ENCODE measurements around the gene GALNS.

GALNS gene

GRCh38 chr16:88817785-88818574 is 38.8 kb downstream of the GALNS start:
- no peak for DNase-seq (ENCODE audit: low read depth)

DNA sequence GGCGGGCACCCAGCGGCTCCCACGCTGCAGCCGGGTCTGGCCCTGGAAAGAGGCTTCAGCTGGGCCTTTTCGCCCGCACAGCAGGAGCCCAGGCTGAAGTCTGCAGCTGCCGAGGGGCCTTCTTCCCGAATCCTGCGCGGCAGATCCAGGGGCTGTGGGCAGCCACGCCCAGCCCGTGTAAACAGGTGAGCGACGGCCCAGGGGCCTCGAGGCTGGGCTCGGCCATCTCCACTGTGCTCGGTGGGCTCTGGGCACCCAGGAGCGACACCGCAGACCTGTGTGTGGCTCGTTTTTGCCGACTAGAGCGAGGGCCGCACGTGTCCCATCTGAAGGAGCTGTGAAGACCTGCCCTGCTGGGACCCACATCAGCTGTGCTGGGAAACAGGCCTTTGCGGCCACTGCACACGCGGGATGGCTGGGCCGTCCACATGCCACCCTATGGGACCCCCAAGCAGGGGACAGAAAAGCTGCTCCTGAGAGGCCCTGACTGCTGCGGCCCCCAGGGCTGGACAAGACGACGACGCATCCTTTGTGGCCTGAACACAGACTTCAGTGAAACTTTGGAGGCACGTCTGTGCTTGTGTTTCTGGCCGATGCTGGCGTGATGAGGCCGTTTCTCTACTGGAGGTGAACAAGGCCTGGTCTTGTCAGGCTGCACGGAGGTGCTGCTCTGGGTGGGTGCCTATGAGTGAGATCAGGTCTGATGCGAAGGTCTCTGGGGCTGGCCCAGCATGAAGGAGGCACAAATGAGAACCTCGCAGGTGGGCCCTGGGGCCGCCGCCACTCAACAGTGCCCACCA is 39.8 kb downstream of the GALNS start:
- DNase-seq (ENCODE audit: low read depth) = no peak

- peak; percentile 52 for DNase-seq (ENCODE audit: low read depth)
These were observed 40.7 kb downstream of the GALNS start for GRCh38 chr16:88815901-88816589.

DNA sequence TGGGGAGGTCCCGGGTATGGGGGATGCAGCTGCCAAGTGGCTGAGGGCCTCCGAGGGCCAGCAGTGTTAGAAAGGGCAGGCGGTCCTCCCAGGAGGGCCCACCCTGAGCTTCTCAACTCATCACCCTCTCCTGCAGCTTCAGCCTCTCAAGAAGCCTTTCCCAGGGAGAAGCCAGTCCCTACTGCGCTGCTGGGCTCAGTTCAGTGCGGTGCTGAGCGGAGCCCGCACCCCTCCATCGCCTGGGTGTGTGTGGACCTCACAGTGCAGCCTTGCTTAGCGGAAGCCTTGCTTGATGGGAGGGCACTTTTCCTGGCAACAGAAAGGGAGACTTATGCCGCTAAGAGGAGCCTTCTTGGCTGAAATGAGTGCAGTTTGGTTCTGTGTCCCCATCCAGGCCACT is 41.5 kb downstream of the GALNS start:
- no peak for DNase-seq (ENCODE audit: low read depth)

- DNase-seq (ENCODE audit: low read depth) = no peak
These were observed 42.6 kb downstream of the GALNS start for GRCh38 chr16:88814144-88814502.

DNA sequence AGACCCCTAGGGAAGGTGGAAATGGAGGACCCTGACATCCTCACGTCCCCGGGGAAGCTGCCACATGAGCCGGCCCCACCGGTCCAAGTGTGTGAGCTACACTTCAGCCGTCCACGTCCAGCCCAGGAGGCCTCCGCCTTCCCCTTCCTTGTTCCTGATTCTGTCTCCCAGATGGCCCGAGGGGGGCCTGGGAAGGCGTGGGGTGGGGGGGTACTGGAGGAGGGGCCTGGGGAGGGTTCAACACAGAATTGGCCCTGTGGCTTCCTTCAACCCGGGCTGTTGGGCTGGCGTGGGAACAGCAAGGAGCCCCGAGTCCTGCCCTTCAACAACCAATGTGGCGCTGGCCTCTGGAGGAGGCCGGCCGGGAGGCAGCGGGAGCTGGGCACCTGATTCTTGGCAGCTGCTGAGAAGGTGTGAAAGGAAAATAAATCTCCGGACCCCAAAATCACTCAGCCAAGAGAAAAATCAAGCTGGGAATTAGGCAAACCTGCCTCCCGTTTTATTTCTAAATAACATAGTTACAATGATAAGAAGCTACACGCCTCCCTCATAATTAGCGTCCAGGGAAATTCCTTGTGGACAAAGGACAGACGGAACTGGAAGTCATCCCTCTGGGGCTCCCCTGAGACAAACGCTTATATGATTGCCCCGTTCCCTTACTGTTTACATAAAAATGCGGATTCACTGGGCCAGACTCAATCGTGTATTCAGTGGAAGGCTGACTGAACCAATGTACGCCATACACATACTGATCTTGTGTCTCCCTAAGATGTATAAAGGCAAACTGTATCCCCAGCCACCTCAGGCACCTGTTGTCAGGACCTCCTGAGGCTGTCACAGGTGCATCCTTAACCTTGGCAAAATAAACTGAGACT is 43.2 kb downstream of the GALNS start:
- DNase-seq (ENCODE audit: low read depth) = no peak

DNA sequence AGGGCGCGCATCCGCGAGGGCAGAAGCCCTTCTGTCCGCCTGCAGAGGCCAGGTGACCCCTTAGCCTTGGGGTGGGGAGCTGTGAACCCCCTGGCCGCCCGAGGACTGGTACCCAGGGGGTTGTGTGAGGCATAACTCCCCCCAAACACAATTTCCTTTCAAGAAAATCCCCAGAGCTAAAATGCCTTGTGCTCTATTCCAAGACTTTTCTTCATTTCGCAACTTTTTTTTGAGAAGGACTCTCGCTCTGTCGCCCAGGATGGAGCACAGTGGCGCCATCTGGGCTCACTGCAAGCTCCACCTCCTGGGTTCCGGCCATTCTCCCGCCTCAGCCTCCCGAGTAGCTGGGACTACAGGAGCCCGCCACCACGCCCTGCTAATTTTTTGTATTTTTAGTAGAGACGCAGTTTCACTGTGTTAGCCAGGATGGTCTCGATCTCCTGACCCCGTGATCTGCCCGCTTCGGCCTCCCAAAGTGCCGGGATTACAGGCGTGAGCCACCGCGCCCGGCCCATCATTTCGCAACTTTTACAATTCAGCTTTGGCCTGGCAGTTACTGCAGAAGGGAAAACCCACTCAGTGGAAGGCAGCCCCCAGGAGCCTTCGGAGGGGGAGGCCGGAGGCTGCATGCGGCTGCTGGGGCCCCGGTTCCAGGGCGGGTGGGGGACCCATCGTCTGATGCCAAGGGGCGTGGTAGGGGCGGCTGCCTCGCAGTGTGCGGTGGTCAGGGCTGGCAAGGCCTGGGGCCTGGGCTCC is 44.1 kb downstream of the GALNS start:
- DNase-seq (ENCODE audit: low read depth) = peak; percentile 60

- DNase-seq (ENCODE audit: low read depth) = peak; percentile 94
These were observed 44.8 kb downstream of the GALNS start, which contains the start of gene APRT for GRCh38 chr16:88811769-88812512. APRT (minus strand) TSS chr16:88811928; CDS start chr16:88811899, 29 bp downstream.

DNA sequence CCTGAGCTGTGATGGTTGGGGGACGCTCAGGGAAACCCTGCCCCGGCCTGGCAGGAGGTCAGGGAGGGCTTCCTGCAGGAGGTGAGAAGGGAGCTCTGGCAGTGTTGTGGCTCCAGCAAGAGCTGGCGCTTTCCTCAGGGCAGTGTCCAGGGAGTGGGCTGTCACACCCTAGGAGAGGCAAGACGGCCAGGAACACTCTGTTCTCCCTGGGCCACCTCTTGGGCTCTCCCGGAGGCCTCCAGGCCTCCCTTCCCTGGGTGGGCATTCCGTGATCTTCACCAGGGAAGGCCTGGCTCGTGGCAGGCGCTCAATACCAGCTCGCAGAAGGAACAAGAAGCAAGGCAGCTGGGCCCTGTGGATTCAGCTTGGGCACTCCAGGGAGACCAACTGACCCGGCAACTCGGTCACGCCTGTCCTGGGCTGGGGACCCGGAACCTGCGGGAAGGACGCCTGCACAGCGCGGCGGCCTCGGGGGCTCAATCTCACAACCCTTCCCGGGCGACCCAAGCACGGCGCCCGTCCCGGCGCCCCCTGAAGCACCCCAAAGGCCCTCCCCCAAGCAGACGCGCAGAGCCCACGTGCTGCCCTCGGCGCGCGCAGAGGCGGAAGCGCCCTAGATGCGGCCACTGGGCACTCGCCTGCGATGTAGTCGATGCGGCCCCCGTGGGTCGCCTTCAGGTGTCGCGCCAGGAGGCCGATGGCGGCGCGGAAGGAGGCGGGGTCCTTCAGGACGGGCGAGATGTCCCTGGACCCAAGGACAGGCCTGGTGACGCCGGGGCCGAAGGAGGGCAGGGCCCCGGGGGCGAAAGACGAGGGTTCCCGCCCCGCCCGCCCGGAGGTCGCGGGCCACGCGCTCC is 45.6 kb downstream of the GALNS start:
- DNase-seq (ENCODE audit: low read depth) = peak; percentile 87

- DNase-seq (ENCODE audit: low read depth) = peak; percentile 62
These were observed 46.4 kb downstream of the GALNS start for GRCh38 chr16:88810166-88810911.

DNA sequence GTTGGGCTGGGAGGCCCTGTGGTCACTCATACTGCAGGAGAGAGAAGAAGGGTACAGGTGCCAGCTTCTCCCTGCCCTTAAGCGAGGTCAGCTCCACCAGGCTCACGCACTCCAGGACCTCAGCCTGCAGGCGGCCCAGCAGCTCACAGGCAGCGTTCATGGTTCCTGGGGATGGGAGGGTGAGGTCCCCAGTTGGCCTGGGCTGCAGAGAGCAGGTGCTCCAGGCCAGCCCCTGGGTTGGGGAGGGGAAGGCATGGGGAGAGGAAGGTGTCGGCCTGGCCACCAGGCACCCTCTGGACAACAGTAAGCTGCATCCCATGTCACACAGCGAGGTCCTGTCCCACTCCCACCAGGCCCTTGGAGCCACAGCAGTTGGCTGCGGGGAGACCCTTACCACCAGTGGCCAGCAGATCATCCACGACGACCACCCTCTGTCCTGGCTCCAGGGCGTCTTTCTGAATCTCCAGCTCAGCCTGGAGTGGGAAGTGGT is 47.0 kb downstream of the GALNS start:
- DNase-seq (ENCODE audit: low read depth) = no peak

DNA sequence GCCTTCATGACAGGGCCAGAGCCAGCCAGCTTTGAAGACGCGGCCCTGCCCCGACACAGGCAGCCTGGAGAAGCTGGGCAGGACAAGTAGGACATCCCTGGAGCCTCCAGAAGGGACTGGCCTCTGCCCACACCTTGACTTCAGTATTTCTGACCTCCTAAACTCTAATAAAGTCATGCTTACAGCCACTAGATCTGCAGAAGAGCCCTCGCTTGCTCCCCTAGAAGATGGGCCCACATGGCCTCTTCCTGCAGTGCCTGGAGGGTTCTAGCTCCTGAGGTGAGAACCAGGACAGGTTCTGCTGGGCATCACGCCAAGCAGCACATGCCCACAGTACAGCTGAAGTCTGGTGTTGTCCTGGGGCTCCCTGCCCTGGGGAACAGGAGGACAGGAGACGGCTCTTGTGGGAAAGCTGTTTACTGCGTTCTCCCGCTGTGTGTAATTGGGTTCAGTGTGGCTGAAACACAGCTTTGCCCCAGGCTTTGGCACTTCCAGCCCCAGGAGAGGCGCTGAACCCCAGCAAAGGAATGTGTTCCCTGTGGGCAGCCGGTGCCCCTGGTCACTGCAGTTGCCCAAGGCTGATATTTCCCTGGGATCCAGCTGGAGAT is 47.6 kb downstream of the GALNS start:
- peak; percentile 41 for DNase-seq (ENCODE audit: low read depth)

DNA sequence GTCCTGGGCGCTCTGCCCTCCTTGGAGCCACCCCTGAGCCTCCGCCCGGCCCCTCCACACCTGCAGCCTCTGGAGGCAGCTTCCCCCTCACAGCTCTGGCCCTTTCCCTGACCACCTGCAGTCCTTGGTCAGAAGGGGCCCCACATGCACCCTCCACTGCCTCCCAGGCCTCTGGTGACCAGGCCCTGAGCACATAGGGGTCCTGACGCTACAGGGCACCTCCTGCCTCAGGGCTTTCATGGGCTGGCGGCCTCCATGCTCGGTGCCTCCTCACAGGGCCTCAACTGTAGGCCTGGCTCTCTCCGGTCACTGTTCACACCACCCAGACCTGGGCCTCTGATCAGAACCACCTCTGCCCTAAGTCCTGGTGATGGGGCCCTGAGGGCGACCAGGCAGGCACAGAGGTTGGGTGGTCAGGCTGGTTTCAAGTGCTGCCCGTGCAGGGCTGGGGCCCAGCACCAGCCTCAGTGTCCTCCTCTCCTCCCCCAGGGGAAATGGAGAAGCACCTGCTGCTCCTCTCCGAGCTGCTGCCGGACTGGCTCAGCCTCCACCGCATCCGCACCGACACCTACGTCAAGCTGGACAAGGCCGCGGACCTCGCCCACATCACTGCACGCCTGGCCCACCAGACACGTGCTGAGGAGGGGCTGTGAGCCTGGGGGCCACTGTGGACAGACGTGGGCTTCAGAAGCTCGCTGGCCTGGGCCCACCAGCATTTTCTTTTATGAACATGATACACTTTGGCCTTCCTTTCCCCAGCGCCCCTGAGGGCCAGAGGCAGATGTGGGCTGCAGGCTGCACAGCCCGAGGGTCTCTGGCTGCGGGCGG is 48.9 kb downstream of the GALNS start:
- no peak for DNase-seq (ENCODE audit: low read depth)

GRCh38 chr16:88807142-88807625 is 49.6 kb downstream of the GALNS start:
- DNase-seq (ENCODE audit: low read depth) = no peak

DNA sequence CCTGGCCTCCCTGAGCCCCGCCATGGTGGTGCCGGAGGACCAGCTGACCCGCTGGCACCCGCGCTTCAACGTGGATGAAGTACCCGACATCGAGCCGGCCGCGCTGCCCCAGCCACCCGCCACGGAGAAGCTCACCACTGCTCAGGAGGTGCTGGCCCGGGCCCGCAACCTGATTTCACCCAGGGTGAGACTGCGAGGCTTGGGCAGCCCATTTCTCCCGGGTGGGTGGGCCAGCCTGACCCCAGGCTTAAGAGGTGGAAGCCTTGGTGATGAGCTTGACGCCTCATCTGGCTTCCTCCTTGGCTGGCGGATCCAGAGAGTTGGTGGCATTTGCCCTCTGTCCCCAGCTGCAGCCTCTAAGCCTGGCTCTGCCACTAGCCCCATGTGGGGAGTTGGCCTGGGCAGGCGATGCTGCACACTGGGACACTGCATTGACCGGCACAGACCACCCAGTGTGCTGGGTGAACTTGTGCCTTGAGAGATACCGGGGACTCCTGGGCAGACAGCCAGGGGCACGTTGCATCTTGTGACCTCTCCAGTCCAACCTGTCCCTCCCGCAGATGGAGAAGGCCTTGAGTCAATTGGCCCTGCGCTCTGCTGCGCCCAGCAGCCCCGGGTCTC is 50.1 kb downstream of the GALNS start:
- no peak for DNase-seq (ENCODE audit: low read depth)

GRCh38 chr16:88805887-88806393 is 50.8 kb downstream of the GALNS start:
- DNase-seq (ENCODE audit: low read depth) = no peak
